Measurements from ENCODE around the gene ETS2. TPM values are rescaled to one million over a fixed set of nuclear protein-coding genes. Genes with fewer than 3 reads are reported as not detected.
A peak's percentile ranks its signal among the peaks of the same experiment; 100 is the strongest.

ETS2 gene
- total RNA-seq, 1 experiment from 2014 or later = 35.3 TPM

DNA sequence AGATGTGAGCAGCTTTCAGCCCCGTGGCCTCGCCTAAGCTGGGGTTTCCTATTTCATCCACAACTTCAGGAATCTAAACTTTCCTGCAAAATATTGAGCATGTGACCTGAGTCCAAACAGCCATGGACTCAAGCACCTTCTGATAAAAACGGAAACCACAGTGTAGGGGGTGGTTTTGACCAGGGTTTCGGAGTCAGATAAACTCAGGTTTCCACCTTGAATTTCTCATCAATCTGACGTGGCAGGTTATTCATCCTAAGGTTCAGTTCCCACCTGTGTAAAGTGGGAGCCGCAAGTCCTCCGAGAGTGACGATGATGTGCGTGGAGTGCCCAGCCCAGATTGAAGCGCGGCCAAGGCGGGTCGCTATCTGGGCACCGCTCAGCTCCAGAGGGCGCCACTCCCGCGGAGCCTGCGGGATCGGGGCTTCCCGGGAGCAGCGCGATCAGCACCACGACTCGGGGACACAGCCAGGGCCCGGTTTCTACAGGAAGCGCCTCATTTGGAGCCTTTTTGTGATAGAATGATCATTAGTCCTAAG lies 871 bp upstream of the ETS2 start:
- Histone ChIP-seq H3K79me2 (ENCODE audit: insufficient read depth, low read length) (peaks cover 24% of the 10 kb centered on the region; the same call in 1 of the 2 replicates), H3K79me1 (ENCODE audit: insufficient read depth, low read depth, low read length, poor library complexity, severe bottlenecking) (peaks cover 10% of the 10 kb centered on the region), H3K56ac (ENCODE audit: insufficient read length, low read depth, low read length) (no peak overlapping the region), H3T11ph (ENCODE audit: low read length) (no peak overlapping the region), H2BK15ac (ENCODE audit: low read depth, low read length) (no peak overlapping the region), H4K5ac (ENCODE audit: insufficient read length, low read depth, low read length) (no peak overlapping the region), H3K23me2 (ENCODE audit: insufficient read length, low read depth, low read length, poor library complexity, severe bottlenecking) (peaks cover 20% of the 10 kb centered on the region), H3K4me1 (ENCODE audit: insufficient read depth, low read length) (peaks cover 11% of the 10 kb centered on the region; the same call in 1 of the 2 replicates), H3K4me2 (ENCODE audit: insufficient read depth, insufficient read length, low read length) (peak overlapping the region; percentile 91), H2AFZ (ENCODE audit: low read length) (no peak overlapping the region), H3K14ac (ENCODE audit: insufficient read depth, low read length) (no peak overlapping the region), H4K8ac (replicated peaks; ENCODE audit: insufficient read length, low read depth, low read length) (no peak overlapping the region), H3K23ac (ENCODE audit: insufficient read length, low read depth, low read length) (no peak overlapping the region), H2BK20ac (ENCODE audit: low read depth, low read length, poor library complexity, severe bottlenecking) (no peak overlapping the region), H3K27me3 (ENCODE audit: insufficient read depth, low read length) (no peaks in the 10 kb centered on the region; the same call in 1 of the 2 replicates), H3K9me3 (ENCODE audit: control insufficient read depth, low read depth, low read length) (no peaks in the 10 kb centered on the region), H2BK120ac (ENCODE audit: low read depth, low read length, poor library complexity, severe bottlenecking) (no peak overlapping the region), H3K27ac (ENCODE audit: insufficient read length, low read depth, low read length) (no peak overlapping the region), H4K20me1 (ENCODE audit: control insufficient read depth, insufficient read depth, insufficient read length) (no peaks in the 10 kb centered on the region), H2BK12ac (ENCODE audit: insufficient read length, low read depth, low read length) (no peak overlapping the region), H3K4ac (ENCODE audit: low read depth, low read length) (no peak overlapping the region), H2BK5ac (ENCODE audit: insufficient read length, low read length) (no peak overlapping the region), H3K18ac (ENCODE audit: insufficient read length, low read depth, low read length) (no peak overlapping the region), H3K9ac (ENCODE audit: extremely low read depth, insufficient read length, low read length) (no peak overlapping the region), H2AK5ac (ENCODE audit: insufficient read length, low read length) (no peak overlapping the region), H4K91ac (ENCODE audit: insufficient read length, low read depth, low read length) (no peak overlapping the region)
- H3K27ac Mint-ChIP-seq = no peak overlapping the region
- H3K27me3 Mint-ChIP-seq (ENCODE audit: low read depth) = peaks cover 12% of the 10 kb centered on the region
- H3K9me3 Mint-ChIP-seq = no peaks in the 10 kb centered on the region; a peak in 1 of 5 replicates
- H3K36me3 Mint-ChIP-seq (ENCODE audit: insufficient read depth in 1 of 3, low read depth in 3 of 3) = peaks cover 1 to 11% (median 7%) of the 10 kb centered on the region in 3 experiments; a peak in 6 of 7 replicates
- WGBS (ENCODE audit: extremely low coverage, insufficient read length, low lambda C conversion rate) = no CpG with 5 or more reads among the region's 26 CpGs
- H3K4me3 Mint-ChIP-seq = peak overlapping the region; percentile 80 to 83
- TF ChIP-seq, protein P1, sequence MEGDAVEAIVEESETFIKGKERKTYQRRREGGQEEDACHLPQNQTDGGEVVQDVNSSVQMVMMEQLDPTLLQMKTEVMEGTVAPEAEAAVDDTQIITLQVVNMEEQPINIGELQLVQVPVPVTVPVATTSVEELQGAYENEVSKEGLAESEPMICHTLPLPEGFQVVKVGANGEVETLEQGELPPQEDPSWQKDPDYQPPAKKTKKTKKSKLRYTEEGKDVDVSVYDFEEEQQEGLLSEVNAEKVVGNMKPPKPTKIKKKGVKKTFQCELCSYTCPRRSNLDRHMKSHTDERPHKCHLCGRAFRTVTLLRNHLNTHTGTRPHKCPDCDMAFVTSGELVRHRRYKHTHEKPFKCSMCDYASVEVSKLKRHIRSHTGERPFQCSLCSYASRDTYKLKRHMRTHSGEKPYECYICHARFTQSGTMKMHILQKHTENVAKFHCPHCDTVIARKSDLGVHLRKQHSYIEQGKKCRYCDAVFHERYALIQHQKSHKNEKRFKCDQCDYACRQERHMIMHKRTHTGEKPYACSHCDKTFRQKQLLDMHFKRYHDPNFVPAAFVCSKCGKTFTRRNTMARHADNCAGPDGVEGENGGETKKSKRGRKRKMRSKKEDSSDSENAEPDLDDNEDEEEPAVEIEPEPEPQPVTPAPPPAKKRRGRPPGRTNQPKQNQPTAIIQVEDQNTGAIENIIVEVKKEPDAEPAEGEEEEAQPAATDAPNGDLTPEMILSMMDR (conservative IDR thresholded peaks at IDR 0.05) = peak; percentile 58
- peak; percentile 61 for DNase-seq
- H3K4me1 Mint-ChIP-seq = peaks cover 32% of the 10 kb centered on the region in 2 experiments

Data from H9 (cell line).